HCT116 (cell line): ENCODE results near the gene EIF3I.

Source experiments
- FOSL1 ChIP-seq: IDR thresholded peaks from 2 replicates; pipeline ENCODE4 v1.6.1; 2012; ENCODE audit warnings: low read depth
- MAX ChIP-seq: IDR thresholded peaks from 2 replicates; pipeline ENCODE4 v1.6.1; 2012
- POLR2A ChIP-seq: IDR thresholded peaks from 2 replicates; pipeline ENCODE4 v1.7.0; 2011; ENCODE audit warnings: borderline replicate concordance; ENCODE audit not compliant: insufficient read depth, insufficient read length; ENCODE audit errors: extremely low read depth
- REST ChIP-seq: IDR thresholded peaks from 2 replicates; pipeline ENCODE4 v1.6.1; 2012; ENCODE audit warnings: low read depth
- YY1 ChIP-seq: IDR thresholded peaks from 2 replicates; pipeline ENCODE4 v1.6.1; 2011; ENCODE audit warnings: low read length, low read depth, moderate library complexity, mild to moderate bottlenecking; ENCODE audit not compliant: insufficient replicate concordance; ENCODE audit errors: extremely low read depth
- TF ChIP-seq, protein P1 (sequence below), 3 experiments: fragments of 200-600 bp in 1 of 3; sonication (generic) in 1 of 3; IDR thresholded peaks in 2 of 3; conservative IDR thresholded peaks in 1 of 3; 2 replicates each; pipeline ENCODE4 v1.5.1; 2012 to 2017; ENCODE audit warnings: low read depth in 2 of 3, low read length in 2 of 3, antibody characterized with exemption in 1 of 3, borderline replicate concordance in 1 of 3, control low read depth in 1 of 3, mild to moderate bottlenecking in 1 of 3, mixed read lengths in 1 of 3, mixed run types in 1 of 3, moderate library complexity in 1 of 3; ENCODE audit not compliant: insufficient read depth in 1 of 3

DNA sequence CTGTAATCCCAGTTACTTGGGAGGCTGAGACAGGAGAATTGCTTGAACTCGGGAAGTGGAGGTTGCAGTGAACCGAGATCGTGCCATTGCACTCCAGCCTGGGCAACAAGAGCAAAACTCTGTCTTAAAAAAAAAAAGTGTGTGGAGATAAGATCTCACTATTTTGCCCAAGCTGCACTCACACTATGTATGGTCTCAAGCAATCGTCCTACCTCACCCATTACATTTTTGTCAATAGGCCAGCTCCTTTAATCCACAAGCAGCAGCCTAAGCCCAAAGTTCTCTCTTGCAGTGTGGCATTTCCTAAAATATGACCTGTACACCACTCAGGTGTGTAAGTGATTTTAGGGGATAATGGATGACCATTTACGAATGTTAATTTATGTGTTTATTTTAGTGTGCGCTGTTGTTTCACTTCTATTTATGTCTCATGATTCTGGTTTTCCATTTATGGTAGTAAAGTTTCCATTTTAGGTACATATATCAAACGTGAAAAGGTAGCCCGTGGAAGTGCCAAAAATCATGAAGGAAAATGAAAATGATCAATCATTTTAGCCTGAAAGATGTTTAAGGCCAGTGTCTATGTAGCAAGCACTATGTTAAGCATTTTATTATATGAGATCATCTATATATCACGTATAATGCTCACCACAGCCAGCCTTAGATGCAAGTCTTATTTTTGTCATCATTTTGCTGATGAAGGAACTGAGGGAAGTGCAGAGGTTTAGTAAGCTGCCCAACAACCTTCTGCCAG lies 34.4 kb downstream of the EIF3I start:
- no peak for TF ChIP-seq POLR2A
- TF ChIP-seq REST = no peak
- TF ChIP-seq MAX = no peak
- TF ChIP-seq FOSL1 = no peak
- TF ChIP-seq YY1 = no peak
- TF ChIP-seq, protein P1, sequence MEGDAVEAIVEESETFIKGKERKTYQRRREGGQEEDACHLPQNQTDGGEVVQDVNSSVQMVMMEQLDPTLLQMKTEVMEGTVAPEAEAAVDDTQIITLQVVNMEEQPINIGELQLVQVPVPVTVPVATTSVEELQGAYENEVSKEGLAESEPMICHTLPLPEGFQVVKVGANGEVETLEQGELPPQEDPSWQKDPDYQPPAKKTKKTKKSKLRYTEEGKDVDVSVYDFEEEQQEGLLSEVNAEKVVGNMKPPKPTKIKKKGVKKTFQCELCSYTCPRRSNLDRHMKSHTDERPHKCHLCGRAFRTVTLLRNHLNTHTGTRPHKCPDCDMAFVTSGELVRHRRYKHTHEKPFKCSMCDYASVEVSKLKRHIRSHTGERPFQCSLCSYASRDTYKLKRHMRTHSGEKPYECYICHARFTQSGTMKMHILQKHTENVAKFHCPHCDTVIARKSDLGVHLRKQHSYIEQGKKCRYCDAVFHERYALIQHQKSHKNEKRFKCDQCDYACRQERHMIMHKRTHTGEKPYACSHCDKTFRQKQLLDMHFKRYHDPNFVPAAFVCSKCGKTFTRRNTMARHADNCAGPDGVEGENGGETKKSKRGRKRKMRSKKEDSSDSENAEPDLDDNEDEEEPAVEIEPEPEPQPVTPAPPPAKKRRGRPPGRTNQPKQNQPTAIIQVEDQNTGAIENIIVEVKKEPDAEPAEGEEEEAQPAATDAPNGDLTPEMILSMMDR (IDR thresholded peaks at IDR 0.05 in 2 of 3, conservative IDR thresholded peaks at IDR 0.05 in 1 of 3; ENCODE audit: borderline replicate concordance in 1 of 3, insufficient read depth in 1 of 3, low read depth in 2 of 3, low read length in 2 of 3) = no peak
